ENCODE data around the gene PEX14. TPM values are rescaled to one million over a fixed set of nuclear protein-coding genes. Genes with fewer than 3 reads are reported as not detected.
"Not testable (repeated sequence)": the region's sequence is repeated elsewhere in the genome, so short reads cannot be mapped to it uniquely, and the experiment has no call there.

The PEX14 gene
- total and polyA plus RNA-seq, 10 of the 15 experiments (the other 5 are each of a cell fraction or from before 2014, with no cell fraction given): 1.4 to 23.2 (median 12.0) TPM

DNA sequence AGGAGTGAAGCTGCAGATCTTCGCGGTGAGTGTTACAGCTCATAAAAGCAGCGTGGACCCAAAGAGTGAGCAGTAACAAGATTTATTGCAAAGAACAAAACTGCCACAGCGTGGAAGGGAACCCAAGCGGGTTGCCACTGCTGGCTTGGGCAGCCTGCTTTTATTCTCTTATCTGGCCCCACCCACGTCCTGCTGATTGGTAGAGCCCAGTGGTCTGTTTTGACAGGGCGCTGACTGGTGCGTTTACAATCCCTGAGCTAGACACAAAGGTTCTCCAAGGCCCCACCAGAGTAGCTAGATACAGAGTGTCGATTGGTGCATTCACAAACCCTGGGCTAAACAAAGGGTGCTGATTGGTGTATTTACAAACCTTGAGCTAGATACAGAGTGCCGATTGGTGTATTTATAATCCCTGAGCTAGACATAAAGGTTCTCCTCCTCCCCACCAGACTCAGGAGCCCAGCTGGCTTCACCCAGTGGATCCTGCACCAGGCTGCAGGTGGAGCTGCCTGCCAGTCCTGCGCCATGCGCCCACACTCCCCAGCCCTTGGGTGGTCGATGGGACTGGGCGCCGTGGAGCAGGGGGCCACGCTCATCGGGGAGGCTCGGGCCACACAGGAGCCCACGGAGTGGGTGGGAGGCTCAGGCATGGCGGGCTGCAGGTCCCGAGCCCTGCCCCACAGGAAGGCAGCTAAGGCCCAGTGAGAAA lies 48.8 kb upstream of the PEX14 start:
- H3K27me3 ChIP-seq (replicated peaks in 1 of 2; ENCODE audit: control insufficient read depth in 2 of 2, insufficient read depth in 2 of 2, low read length in 1 of 2); H3K27ac ChIP-seq (ENCODE audit: control insufficient read depth, insufficient read depth); H3K36me3 ChIP-seq (ENCODE audit: control insufficient read depth in 2 of 2, insufficient read depth in 2 of 2, low read length in 1 of 2); H3K4me1 ChIP-seq (ENCODE audit: control insufficient read depth, insufficient read depth, low read length); ATAC-seq; H4K20me1 ChIP-seq (ENCODE audit: control insufficient read depth, insufficient read depth); BruUV-seq (replicated peaks); H3K9me3 ChIP-seq (replicated peaks; ENCODE audit: control insufficient read depth, insufficient read depth, low read length); POLR2A ChIA-PET; SMC1A ChIA-PET (ENCODE audit: uncharacterized antibody, unreplicated experiment); in situ Hi-C loops (cut with MboI); H3K79me2 ChIP-seq (ENCODE audit: control insufficient read depth, insufficient read depth, low read length); H2AFZ ChIP-seq (ENCODE audit: control insufficient read depth, low read depth, low read length); H3K9ac ChIP-seq (ENCODE audit: control insufficient read depth, insufficient read depth, low read length); FAIRE-seq; H3K4me2 ChIP-seq (ENCODE audit: control insufficient read depth, insufficient read depth); DNase-seq (ENCODE audit: low read depth, low spot score); RAD21 ChIA-PET (ENCODE audit: unreplicated experiment); H3K4me3 ChIP-seq: not testable (repeated sequence)
- CTCF ChIA-PET: interaction anchor here (0.6 to 1.1 kb wide), 2 partner anchors 69 to 483 kb away, joined by 3 read pairs; no protein-coding TSS in a partner anchor
- intact Hi-C loops (cut with micrococcal nuclease; ENCODE audit: unreplicated experiment): loop anchor here (5.0 kb wide), 1 partner anchor 214 kb away; the partner anchor contains the start of gene KIF1B
- WGBS (ENCODE audit: insufficient coverage, insufficient replicate concordance, low lambda C conversion rate, missing lambda C conversion rate): 58% methylated on average over 16 of the region's 21 CpGs
- 0 out of 2 replicates have a peak, but pooled peaks have one; percentile 19 for TF ChIP-seq NFYB (IDR thresholded peaks at IDR 0.05; ENCODE audit: insufficient read depth, low read depth, low read length)

DNA sequence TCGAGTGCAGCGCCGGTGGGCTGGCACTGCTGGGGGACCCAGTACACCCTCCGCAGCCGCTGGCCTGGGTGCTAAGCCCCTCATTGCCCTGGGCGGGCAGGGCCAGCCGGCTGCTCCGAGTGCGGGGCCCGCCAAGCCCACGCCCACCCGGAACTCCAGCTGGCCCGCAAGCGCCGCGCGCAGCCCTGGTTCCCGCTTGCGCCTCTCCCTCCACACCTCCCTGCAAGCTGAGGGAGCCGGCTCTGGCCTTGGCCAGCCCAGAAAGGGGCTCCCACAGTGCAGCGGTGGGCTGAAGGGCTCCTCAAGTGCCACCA lies 48.3 kb upstream of the PEX14 start:
- H3K9me3 ChIP-seq (replicated peaks; ENCODE audit: control insufficient read depth, insufficient read depth, low read length); DNase-seq (ENCODE audit: low read depth, low spot score); BruUV-seq (replicated peaks); H4K20me1 ChIP-seq (ENCODE audit: control insufficient read depth, insufficient read depth); H2AFZ ChIP-seq (ENCODE audit: control insufficient read depth, low read depth, low read length); H3K4me3 ChIP-seq; H3K9ac ChIP-seq (ENCODE audit: control insufficient read depth, insufficient read depth, low read length); POLR2A ChIA-PET; RAD21 ChIA-PET (ENCODE audit: unreplicated experiment); H3K4me2 ChIP-seq (ENCODE audit: control insufficient read depth, insufficient read depth); SMC1A ChIA-PET (ENCODE audit: uncharacterized antibody, unreplicated experiment); H3K27me3 ChIP-seq (replicated peaks in 1 of 2; ENCODE audit: control insufficient read depth in 2 of 2, insufficient read depth in 2 of 2, low read length in 1 of 2); H3K4me1 ChIP-seq (ENCODE audit: control insufficient read depth, insufficient read depth, low read length); ATAC-seq; H3K79me2 ChIP-seq (ENCODE audit: control insufficient read depth, insufficient read depth, low read length); H3K27ac ChIP-seq (ENCODE audit: control insufficient read depth, insufficient read depth); in situ Hi-C loops (cut with MboI); FAIRE-seq; H3K36me3 ChIP-seq (ENCODE audit: control insufficient read depth in 2 of 2, insufficient read depth in 2 of 2, low read length in 1 of 2): not testable (repeated sequence)
- WGBS (ENCODE audit: insufficient coverage, insufficient replicate concordance, low lambda C conversion rate, missing lambda C conversion rate): no CpG with 5 or more reads among the region's 21 CpGs
- CTCF ChIA-PET: interaction anchor here (0.6 to 1.1 kb wide), 2 partner anchors 69 to 482 kb away, joined by 3 read pairs; no protein-coding TSS in a partner anchor
- intact Hi-C loops (cut with micrococcal nuclease; ENCODE audit: unreplicated experiment): loop anchor here (5.0 kb wide), 1 partner anchor 214 kb away; the partner anchor contains the start of gene KIF1B
